ENCODE data around the gene CD48. TPM values are rescaled to one million over a fixed set of nuclear protein-coding genes. Genes with fewer than 3 reads are reported as not detected.

Gene CD48
- total RNA-seq, 2 experiments from 2014 or later, result 131 to 150 TPM

DNA sequence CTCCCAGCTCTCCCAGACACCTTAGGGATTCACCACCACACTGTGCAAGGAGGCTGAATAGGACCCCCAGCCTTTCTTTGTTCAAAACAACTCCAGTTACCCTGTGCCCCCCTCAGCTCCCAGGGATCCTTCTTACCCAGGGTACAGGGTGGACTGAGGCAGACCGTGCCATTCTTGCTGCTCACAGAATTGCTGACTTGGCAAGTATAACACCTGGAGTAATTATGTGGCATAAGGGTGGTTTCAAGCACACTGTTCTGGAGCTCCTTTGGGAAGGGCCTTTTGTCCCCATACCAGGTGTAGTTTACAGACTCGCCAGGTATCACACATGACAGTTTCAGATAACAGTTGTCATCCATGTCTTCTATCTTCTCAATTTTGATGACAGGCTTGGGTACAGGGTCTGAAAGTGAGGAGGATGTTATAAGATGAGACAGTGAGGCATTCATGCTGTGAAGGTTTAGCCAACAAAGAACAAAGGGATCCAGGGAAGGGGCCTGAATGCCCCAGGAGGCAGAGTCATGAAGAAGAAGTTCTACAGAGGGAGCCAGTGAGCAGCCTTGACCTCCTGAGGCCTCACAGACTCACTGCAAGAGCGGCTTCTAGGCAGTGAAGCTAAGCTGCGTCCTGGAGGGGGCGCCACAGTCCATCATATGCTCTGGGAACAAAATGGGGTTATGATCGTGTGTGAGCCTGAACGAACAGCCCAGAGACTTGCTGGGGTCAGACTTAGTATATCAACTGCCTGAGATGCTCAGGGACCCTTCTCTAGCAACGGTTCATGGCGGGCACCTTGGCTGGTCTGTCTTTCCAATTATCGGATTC lies 30.3 kb downstream of the CD48 start:
- H3K36me3 ChIP-seq (ENCODE audit: insufficient read depth, low read length), result peaks cover 96% of the 10 kb centered on the region
- H3K4me1 ChIP-seq (ENCODE audit: insufficient read depth, low read length, poor library complexity, severe bottlenecking), result peaks cover 39% of the 10 kb centered on the region
- intact Hi-C loops (cut with micrococcal nuclease; ENCODE audit: unreplicated experiment), result loop anchor here (1.0 to 2.0 kb wide), 5 partner anchors 45 to 270 kb away; no protein-coding TSS in a partner anchor
- peaks cover 24% of the 10 kb centered on the region; the same call in 1 of the 2 replicates for H3K79me2 ChIP-seq (ENCODE audit: insufficient read depth, low read depth, low read length)
- ChIA-PET CTCF (ENCODE audit: unreplicated experiment) (interaction anchor here (0.9 to 2.3 kb wide), 2 partner anchors 99 to 271 kb away, joined by 4 to 7 read pairs; no protein-coding TSS in a partner anchor), POLR2A (interaction anchor here (1.1 to 2.2 kb wide), 3 partner anchors 32 to 89 kb away, joined by 4 to 6 read pairs (median 4); no protein-coding TSS in a partner anchor)
- no peak overlapping the region for H3K4me2 ChIP-seq (ENCODE audit: low read length)
- no peaks in the 10 kb centered on the region; the same call in 1 of the 2 replicates for H4K20me1 ChIP-seq (ENCODE audit: insufficient read depth, low read length)
- no peaks in the 10 kb centered on the region for H3K9me2 ChIP-seq (ENCODE audit: insufficient read depth, low read length)
- H3K4me3 ChIP-seq (ENCODE audit: low read depth, low read length, poor library complexity, severe bottlenecking), result no peak overlapping the region
- no peaks in the 10 kb centered on the region for H3K9me3 ChIP-seq (ENCODE audit: low read length)
- H2AFZ ChIP-seq (ENCODE audit: low read length), result no peak overlapping the region
- H3K27ac ChIP-seq (ENCODE audit: low read depth, low read length, poor library complexity, severe bottlenecking), result no peak overlapping the region
- TF ChIP-seq EZH2phosphoT487 (IDR thresholded peaks at IDR 0.05; ENCODE audit: borderline replicate concordance, low read depth, low read length), result no peak
- TF ChIP-seq, protein P1, sequence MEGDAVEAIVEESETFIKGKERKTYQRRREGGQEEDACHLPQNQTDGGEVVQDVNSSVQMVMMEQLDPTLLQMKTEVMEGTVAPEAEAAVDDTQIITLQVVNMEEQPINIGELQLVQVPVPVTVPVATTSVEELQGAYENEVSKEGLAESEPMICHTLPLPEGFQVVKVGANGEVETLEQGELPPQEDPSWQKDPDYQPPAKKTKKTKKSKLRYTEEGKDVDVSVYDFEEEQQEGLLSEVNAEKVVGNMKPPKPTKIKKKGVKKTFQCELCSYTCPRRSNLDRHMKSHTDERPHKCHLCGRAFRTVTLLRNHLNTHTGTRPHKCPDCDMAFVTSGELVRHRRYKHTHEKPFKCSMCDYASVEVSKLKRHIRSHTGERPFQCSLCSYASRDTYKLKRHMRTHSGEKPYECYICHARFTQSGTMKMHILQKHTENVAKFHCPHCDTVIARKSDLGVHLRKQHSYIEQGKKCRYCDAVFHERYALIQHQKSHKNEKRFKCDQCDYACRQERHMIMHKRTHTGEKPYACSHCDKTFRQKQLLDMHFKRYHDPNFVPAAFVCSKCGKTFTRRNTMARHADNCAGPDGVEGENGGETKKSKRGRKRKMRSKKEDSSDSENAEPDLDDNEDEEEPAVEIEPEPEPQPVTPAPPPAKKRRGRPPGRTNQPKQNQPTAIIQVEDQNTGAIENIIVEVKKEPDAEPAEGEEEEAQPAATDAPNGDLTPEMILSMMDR (conservative IDR thresholded peaks at IDR 0.05; ENCODE audit: low read length), result peak; percentile 99
- BruUV-seq (replicated peaks), result no TSS peak
- peak; percentile 89 for DNase-seq (ENCODE audit: low spot score)

DNA sequence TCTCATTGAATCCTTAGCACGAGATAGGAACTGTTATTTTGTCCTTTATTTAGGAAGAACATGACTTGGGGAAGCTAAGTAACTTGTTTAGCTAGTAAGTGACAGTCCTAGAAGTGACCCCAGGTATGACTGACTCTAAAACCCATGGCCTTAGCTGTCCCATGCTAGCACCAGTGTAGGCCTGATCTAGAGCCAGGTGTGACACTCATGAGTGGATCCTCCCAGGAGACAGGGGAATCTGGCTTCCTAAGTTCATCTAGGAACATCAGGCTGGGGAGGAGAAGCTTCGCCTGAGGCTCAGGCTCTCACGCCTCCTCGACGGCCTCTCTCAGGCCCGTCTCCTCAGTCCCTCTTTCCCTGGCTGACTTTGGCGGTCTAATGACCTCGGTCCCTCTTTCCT lies 31.2 kb downstream of the CD48 start:
- H3K79me2 ChIP-seq (ENCODE audit: insufficient read depth, low read depth, low read length), result peaks cover 15% of the 10 kb centered on the region; the same call in 1 of the 2 replicates
- no peaks in the 10 kb centered on the region; the same call in 1 of the 2 replicates for H4K20me1 ChIP-seq (ENCODE audit: insufficient read depth, low read length)
- H3K27ac ChIP-seq (ENCODE audit: low read depth, low read length, poor library complexity, severe bottlenecking), result no peak overlapping the region
- no peaks in the 10 kb centered on the region for H3K9me2 ChIP-seq (ENCODE audit: insufficient read depth, low read length)
- H3K36me3 ChIP-seq (ENCODE audit: insufficient read depth, low read length), result peaks cover 90% of the 10 kb centered on the region
- no peak for TF ChIP-seq EZH2phosphoT487 (IDR thresholded peaks at IDR 0.05; ENCODE audit: borderline replicate concordance, low read depth, low read length)
- TF ChIP-seq, protein P1 (conservative IDR thresholded peaks at IDR 0.05; ENCODE audit: low read length), result no peak
- CTCF ChIA-PET (ENCODE audit: unreplicated experiment), result interaction anchor here (0.7 to 2.3 kb wide), 3 partner anchors 88 to 272 kb away, joined by 3 to 7 read pairs (median 4); no protein-coding TSS in a partner anchor
- H2AFZ ChIP-seq (ENCODE audit: low read length), result no peak overlapping the region
- no peaks in the 10 kb centered on the region for H3K9me3 ChIP-seq (ENCODE audit: low read length)
- intact Hi-C loops (cut with micrococcal nuclease; ENCODE audit: unreplicated experiment), result loop anchor here (2.0 kb wide), 1 partner anchor 270 kb away; no protein-coding TSS in a partner anchor
- H3K4me3 ChIP-seq (ENCODE audit: low read depth, low read length, poor library complexity, severe bottlenecking), result no peak overlapping the region
- BruUV-seq (replicated peaks), result no TSS peak
- POLR2A ChIA-PET, result interaction anchor here (1.2 to 2.2 kb wide), 3 partner anchors 9 to 89 kb away, joined by 3 to 6 read pairs (median 4); no protein-coding TSS in a partner anchor
- H3K4me2 ChIP-seq (ENCODE audit: low read length), result no peak overlapping the region
- peaks cover 39% of the 10 kb centered on the region for H3K4me1 ChIP-seq (ENCODE audit: insufficient read depth, low read length, poor library complexity, severe bottlenecking)
- DNase-seq (ENCODE audit: low spot score), result no peak

All from OCI-LY7 (cell line).